Ishikawa (cell line): ENCODE measurements around the gene RABGAP1L.

ENCODE experiments used
- CEBPB ChIP-seq: IDR thresholded peaks from 2 replicates; pipeline ENCODE4 v1.6.1; 2012
- CREB1 ChIP-seq: IDR thresholded peaks from 2 replicates; pipeline ENCODE4 v1.6.1; 2012; ENCODE audit warnings: low read depth
- EGR1 ChIP-seq: IDR thresholded peaks from 2 replicates; pipeline ENCODE4 v1.6.1; 2012
- EP300 ChIP-seq: IDR thresholded peaks from 2 replicates; pipeline ENCODE4 v1.6.1; 2012; ENCODE audit warnings: borderline replicate concordance
- FOXM1 ChIP-seq: IDR thresholded peaks from 2 replicates; pipeline ENCODE4 v1.6.1; 2012; ENCODE audit warnings: low read depth, borderline replicate concordance
- MAX ChIP-seq: IDR thresholded peaks from 2 replicates; pipeline ENCODE4 v1.6.1; 2012
- NFIC ChIP-seq: IDR thresholded peaks from 2 replicates; pipeline ENCODE4 v1.6.1; 2012
- RAD21 ChIP-seq: IDR thresholded peaks from 2 replicates; pipeline ENCODE4 v1.6.1; 2012; ENCODE audit warnings: low read depth
- TAF1 ChIP-seq: IDR thresholded peaks from 2 replicates; pipeline ENCODE4 v1.6.1; 2012; ENCODE audit warnings: low read depth, mild to moderate bottlenecking
- TCF12 ChIP-seq: IDR thresholded peaks from 2 replicates; pipeline ENCODE4 v1.6.1; 2012; ENCODE audit warnings: low read depth
- TEAD4 ChIP-seq: IDR thresholded peaks from 2 replicates; pipeline ENCODE4 v1.6.1; 2012
- USF1 ChIP-seq: IDR thresholded peaks from 2 replicates; pipeline ENCODE4 v1.6.1; 2012
- YY1 ChIP-seq: IDR thresholded peaks from 2 replicates; pipeline ENCODE4 v1.6.1; 2012; ENCODE audit warnings: low read depth
- ZBTB7A ChIP-seq: IDR thresholded peaks from 2 replicates; pipeline ENCODE4 v1.6.1; 2012; ENCODE audit warnings: low read depth
- TF ChIP-seq, protein P1 (sequence below): IDR thresholded peaks from 2 replicates; pipeline ENCODE4 v1.6.1; 2012; ENCODE audit warnings: low read depth, mild to moderate bottlenecking

RABGAP1L gene

GRCh38 chr1:174812656-174813055 lies 653.3 kb downstream of the RABGAP1L start:
- TF ChIP-seq TCF12 (no peak), EP300 (no peak), MAX (no peak), CEBPB (no peak), USF1 (no peak), EGR1 (no peak), FOXM1 (no peak), CREB1 (no peak), TEAD4 (no peak), ZBTB7A (no peak)
- TF ChIP-seq, protein P1, sequence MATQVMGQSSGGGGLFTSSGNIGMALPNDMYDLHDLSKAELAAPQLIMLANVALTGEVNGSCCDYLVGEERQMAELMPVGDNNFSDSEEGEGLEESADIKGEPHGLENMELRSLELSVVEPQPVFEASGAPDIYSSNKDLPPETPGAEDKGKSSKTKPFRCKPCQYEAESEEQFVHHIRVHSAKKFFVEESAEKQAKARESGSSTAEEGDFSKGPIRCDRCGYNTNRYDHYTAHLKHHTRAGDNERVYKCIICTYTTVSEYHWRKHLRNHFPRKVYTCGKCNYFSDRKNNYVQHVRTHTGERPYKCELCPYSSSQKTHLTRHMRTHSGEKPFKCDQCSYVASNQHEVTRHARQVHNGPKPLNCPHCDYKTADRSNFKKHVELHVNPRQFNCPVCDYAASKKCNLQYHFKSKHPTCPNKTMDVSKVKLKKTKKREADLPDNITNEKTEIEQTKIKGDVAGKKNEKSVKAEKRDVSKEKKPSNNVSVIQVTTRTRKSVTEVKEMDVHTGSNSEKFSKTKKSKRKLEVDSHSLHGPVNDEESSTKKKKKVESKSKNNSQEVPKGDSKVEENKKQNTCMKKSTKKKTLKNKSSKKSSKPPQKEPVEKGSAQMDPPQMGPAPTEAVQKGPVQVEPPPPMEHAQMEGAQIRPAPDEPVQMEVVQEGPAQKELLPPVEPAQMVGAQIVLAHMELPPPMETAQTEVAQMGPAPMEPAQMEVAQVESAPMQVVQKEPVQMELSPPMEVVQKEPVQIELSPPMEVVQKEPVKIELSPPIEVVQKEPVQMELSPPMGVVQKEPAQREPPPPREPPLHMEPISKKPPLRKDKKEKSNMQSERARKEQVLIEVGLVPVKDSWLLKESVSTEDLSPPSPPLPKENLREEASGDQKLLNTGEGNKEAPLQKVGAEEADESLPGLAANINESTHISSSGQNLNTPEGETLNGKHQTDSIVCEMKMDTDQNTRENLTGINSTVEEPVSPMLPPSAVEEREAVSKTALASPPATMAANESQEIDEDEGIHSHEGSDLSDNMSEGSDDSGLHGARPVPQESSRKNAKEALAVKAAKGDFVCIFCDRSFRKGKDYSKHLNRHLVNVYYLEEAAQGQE: no peak

- TF ChIP-seq CEBPB (no peak), NFIC (no peak), YY1 (no peak), TCF12 (no peak), RAD21 (no peak), FOXM1 (no peak), TEAD4 (no peak), EGR1 (no peak), EP300 (no peak), MAX (no peak), CREB1 (no peak), ZBTB7A (no peak), USF1 (no peak), TAF1 (no peak)
- TF ChIP-seq, protein P1: no peak
Measured at GRCh38 chr1:174815036-174815435, 655.7 kb downstream of the RABGAP1L start.

- TF ChIP-seq CEBPB (no peak), EP300 (no peak), YY1 (no peak)
Measured at GRCh38 chr1:174815474-174815908, 656.2 kb downstream of the RABGAP1L start.

DNA sequence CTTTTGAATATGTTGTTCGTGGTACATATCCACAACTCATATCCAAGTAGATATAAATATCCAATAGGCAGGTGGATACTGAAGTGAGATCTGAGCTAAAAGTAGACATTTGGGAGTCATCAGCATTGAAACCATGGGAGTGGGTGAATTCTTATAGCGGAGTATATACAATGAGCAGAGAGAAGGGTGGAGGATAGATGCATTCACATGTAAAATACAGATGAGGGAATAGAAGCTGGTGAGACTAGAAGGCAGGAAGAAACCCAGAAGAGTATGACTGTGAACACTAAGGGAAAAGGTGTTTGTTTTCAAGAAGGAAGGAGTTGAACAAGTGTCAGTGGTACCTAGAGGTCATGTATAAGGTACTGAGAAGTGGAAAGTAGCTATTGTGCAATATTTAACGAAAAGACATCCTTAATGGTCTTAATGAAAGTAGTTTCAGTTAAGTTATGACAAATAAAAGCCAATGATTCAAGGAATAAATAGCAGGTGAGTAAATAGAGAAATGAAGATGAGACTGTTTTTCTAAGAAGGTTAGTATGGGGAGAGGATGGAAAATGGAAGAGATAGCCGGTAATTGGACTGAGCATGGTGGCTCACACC lies 658.8 kb downstream of the RABGAP1L start:
- TF ChIP-seq FOXM1 (no peak), MAX (no peak), TAF1 (no peak), EP300 (no peak), RAD21 (no peak), NFIC (no peak), EGR1 (no peak), TCF12 (no peak), ZBTB7A (no peak), CEBPB (no peak), CREB1 (no peak), TEAD4 (no peak), YY1 (no peak), USF1 (no peak)
- TF ChIP-seq, protein P1: no peak
